AG08395 (cell line): ENCODE data around the gene SPSB1.

ENCODE experiments used
- DNase-seq: peaks from one replicate; pipeline ENCODE4 v3.0.0; 2012; ENCODE audit warnings: mixed read lengths, low spot score

Gene SPSB1

DNA sequence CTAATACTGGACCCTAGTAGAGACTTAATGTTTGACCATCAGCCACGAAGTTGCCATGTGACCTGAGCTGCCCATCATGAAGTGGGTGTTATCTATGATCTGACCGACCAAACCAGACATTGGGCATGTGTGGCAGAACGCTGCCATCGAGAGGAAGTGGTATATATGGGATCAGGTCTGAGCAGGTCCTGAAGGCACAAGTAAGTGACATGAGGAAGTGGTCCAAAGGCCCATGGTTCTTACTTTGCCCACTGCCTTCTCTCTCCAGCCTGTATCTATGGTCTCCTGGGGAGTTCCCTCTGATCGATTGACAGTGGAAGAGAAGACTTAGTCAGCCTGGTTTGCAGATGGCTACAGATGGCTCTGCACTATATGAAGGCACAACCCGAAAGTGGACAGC, 7.9 kb downstream of the SPSB1 start:
- DNase-seq: no peak

DNA sequence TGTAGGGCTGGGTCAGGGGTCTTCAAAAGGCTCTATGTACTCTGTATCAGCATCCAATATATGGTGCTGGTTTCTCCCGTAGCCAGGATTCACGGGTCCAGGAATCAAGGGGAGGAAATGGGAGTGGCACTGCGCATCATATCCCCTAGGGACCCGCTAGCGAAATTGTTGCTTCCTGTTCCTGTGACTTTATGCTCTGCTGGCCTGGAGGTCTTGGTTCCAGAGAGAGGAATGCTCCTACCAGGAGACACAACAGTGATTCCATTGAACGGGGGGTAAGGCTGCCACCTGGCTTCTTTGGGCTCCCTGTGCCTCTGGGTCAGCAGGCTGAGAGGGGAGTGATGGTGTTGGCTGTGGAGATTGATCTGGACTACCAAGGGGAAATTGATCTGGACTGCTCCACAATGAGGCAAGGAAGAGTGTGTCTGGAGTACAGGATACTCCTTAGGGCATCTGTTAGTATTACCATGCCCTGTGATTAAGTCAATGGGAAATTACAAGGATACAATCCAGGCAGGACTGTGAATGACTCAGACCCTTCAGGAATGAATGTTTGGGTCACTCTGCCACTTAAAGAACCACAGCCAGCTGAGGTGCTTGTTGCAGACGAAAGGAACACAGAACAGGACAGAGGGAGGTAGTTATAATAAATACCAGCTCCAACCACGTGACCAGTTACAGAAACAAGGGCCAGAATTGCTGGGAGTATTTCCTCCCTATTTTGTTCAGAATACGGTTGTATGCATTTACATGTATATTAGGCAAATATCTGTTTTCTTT, 10.2 kb downstream of the SPSB1 start:
- DNase-seq: peak; percentile 90

DNA sequence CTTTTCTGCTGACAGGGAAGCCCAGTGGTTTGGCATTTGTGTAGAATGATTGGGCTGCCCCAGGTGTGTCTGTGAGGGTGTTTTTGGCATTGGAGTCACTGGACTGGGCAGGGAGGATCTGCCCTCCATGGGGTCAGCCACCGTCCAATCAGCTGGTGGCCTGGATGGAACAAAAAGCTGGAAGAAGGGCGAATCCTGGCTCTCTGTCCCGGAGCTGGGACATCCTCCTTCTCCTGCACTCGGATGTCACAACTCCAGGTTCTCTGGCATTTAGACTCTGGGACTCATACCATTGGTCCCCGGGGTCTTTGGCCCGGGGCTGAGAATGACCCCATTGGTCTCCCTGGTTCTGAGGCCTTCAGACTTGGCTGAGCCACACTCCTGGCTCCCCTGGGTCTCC, 11.2 kb downstream of the SPSB1 start:
- no peak for DNase-seq

DNA sequence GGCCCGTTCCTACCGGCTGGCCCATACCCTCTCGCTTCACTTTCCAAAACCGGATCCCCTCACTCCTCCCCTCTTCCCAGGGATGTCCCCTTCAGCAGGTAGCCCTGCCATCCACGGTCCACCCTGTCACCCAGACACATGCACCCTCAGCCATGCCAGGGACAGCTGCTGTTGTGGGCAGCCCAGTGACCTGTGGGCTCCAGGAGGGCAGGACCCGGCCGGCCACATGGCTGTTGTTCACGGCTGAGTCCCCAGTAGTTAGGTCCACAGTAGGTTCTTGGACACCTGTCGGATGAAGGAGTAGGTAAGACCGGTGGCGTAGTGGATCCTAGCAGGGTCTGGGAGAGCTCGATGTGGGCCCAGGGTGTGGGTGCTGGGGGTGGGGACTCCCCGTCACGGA, 12.5 kb downstream of the SPSB1 start:
- DNase-seq: no peak

DNA sequence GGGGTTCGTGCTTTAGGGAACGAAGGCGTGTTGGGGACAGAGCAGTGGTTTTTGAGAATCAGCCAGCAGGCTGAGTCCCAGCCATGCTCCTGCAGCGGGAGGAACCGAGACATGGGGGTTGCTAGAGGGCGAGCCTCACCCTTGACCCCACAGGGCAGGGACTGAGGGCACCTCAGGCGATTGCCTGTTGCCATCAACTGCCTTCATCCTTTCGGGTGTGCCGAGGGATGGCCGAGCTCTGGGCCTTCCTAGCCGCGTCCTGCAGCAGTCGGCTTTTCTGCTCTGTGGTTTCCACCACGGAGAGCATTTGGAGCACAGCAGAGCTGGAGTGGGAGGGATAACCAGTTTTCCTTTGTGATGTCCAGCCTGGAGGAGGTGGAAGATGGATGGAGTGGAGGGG, 13.3 kb downstream of the SPSB1 start:
- no peak for DNase-seq

DNA sequence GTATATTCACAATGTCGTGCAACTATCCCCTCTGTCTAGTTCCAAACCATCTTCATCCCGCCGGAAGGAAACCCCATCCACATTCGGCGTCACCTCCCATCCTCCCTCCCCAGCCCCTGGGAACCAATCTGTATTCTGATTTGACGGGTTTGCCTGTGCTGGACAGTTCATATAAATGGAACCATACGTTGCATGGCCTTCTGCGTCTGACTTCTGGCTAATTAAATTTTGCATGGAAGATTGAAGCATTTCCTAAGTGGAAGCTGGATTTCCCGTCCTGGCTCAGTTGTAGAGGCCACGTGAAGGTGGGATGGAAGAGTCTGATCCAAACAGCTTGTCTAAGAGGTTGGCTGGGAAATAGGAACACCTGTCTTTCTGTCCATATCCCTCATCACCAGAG, 14.6 kb downstream of the SPSB1 start:
- DNase-seq: no peak

DNA sequence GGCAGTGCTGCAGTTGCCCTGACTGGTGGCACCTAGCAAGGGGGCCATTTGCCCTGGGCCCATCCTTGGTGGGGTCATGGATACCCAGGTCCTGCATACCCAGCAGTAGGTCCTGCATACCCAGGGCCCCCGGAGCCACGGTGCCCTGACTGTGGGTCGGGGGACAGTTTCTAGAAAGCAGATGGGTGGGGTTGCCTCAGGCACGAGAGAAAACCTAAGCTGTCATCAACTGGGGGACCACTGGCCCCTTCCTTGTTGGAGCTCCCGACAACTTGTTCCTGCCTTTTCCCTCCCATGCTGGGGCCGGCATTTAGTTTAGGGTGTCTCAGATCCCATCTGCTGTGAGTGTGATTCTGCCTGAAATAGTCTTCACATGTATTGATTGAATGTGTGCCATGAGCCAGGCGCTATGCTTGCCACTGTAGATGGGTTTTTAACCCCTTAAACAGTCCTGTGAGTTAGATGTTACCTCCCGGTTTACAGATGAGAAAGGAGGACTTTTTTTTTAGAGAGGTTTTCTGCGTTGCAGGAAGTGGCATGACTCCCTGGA, 15.6 kb downstream of the SPSB1 start:
- no peak for DNase-seq

DNA sequence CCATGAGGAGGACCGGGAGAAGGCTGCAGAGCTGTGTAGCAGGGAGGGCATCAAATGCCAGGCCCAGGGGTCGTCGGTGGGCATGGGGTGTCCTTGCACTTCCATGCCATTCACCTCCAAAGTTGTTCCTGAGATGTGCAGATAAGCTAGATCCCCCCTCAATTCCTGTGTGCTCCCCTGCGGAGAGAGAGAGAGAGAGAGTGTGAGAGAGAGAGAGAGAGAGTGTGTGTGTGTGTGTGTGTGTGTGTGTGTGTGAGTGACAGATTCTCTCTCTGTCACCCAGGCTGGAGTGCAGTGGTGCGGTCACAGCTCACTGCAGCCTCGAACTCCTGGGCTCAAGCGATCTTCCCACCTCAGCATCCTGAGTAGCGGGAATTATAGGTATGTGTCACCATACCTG, 16.4 kb downstream of the SPSB1 start:
- no peak for DNase-seq

DNA sequence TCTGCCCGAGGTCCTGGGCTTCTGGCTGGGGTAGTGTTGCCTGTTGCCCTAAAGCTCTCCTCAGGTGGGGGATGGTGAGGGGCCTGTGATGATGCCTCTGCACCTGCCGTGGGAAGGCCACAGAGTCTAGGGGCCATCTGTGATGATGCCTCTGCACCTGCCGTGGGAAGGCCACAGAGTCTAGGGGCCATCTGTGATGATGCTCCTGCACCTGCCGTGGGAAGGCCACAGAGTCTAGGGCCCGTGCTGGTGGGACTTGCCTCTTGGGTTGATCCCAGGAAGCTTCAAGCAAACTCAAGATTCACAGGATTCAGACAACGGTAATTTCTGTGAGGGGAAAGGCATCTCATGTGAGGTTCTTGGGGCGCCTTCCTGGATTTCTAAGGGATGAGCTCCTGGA, 17.3 kb downstream of the SPSB1 start:
- DNase-seq: no peak

DNA sequence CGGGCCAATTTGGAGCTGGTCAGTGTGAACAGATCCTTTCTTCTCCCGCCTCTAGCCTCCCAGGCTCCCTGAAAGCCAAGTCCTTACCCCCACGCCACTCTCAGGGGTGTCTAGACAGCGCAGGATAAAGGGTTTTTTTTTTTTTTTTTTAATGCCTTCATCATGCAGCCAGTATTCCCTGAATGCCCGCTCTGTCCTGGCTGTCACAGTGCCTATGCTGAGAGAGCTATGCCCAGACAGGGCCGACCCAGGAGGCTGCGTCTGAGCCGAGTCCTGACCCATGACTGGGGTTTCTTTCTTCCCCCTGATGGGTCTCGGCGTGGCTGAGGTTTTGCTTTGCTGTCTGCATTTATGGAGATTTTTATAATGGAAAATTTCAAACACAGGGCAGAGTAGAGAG, 18.3 kb downstream of the SPSB1 start:
- DNase-seq: no peak

DNA sequence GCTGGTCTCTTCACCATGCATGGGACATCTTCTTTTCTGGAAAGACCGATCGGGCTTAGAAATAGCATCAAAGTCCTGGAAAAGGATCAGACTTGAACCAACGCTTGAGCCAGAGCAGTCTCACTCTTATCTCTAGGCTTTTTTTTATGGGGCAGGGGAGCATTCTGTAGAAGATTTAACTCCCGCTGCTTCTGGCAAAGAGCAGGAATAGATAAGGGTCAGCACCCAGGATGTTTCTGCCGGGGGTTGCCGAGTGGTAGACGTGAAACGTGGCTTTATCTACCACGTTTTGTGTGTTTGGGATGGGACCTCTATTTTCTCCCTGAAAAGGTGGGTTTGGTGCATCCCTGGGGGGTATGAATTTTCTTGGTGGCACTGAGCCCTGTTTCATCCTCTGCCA, 18.8 kb downstream of the SPSB1 start:
- no peak for DNase-seq

DNA sequence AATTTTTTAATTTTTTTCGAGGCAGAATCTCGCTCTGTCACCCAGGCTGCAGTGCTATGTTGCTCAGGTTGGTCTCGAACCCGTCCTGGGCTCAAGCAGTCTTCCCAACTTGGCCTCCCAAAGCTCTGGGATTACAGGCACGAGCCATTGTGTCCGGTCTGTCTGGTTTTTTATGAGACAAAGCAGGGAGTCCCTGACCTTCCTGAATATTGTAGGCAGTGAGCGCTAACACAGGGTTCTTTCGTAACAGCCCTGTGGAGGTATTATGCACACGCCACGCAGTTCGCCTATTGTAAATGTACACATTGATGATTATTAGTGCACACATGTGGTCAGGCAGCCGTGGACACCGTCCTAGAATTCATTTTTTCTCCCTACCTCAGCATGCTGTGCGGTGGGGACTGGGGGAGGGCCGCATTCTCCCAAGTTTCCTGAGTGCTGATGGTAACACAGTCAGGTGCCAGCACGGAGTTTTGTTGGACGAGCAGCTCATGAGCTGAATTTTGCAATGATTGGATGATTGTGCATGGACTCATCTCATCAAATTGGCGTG, 19.6 kb downstream of the SPSB1 start:
- DNase-seq: no peak

DNA sequence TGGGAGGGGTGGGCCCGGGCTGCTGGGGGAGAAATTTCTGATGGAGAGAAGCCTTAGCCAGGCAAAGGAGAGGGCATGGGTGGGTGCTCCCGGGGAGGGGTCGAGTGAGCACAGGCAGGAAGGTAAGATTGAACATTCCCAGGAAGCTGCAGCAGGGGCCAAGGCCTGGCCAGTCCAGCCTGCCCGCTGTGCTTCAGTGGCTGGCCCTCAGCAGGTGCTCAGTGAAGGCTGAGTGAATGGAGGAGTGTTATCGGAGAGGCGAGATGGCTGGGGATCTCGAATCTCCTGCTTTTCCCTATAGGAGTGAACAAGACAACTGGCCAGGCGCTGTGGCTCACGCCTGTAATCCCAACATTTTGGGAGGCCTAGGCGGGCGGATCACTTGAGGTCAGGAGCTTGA, 20.9 kb downstream of the SPSB1 start:
- no peak for DNase-seq

DNA sequence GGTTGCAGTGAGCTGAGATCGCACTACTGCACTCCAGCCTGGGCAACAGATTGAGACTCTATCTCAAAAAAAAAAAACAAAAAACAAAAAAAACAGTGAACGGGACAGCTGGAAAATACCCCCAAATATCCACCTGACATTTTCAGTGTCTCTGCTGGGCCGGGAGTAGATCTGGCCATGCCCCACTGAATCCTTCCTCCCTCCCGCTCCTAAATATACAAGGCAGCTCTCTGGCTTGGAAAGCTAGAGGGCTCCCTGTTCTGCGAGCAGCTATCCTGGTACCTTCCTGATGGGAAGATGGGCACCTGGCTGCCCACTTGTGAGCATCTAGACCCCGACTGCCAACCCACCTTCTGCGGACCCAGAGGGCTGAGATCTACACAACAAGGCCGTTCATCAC, 21.4 kb downstream of the SPSB1 start:
- DNase-seq: no peak

DNA sequence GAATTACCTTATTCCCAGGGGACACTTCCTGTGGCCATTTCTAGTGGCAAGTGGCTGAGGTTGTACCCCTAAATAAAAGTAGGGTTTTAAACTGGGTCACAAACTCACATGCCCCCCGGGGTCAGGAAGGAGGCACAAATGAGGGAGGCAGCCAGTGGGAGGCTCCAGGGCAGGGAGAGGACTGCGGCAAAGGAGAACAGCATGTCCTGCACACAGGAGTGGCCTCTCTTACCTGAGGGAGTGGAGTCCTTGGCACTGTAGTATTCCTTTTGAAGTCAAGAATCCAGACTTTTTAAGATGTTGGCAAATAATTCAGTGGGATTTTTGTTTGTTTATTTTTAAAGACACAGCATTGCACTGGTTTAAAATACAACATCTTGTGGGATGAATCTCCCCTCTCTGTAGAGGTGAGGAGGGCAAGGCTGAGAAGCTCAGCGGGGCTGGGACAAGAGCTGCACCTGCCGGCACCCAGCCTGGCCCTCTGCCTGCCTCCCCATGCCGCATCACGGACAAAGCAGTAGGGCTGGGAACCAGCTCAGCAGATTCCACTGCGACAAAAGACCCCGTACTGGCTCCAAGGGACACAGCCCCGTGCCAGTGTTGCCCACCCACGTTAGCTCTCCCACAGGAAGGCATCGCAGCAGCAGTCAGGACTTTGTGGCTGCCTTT, 22.2 kb downstream of the SPSB1 start:
- no peak for DNase-seq

DNA sequence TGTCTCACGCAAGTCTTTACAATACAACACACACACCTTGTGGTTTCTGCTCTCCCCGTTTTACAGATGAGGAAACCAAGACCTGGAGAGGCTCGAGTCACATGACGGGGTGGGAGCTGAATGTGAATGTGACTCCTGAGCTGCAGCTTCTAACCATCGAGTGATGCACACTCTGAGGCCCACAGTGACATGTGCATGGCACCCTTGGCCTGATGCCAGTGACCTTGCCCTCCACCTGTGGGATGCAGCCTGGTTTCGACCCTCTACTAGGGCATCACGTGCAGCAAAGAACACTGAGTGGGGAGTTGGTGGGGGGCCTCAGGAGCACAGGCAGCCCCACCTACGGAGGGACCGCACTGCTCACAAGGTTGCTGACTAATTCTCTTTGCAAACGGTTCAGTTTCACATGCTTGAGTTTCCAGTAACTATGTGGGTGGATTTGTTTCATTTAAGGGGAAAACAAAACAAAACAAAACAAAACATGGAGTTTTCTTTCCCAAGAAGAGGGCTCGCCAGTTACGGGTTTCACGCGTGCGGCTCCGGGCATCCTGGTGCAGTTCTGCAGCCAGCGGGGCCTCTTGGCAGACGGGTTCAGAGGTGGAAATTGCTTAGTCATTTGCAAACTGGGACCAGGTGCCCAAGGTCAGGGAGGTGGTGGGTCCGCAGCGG, 22.9 kb downstream of the SPSB1 start:
- DNase-seq: peak; percentile 55

DNA sequence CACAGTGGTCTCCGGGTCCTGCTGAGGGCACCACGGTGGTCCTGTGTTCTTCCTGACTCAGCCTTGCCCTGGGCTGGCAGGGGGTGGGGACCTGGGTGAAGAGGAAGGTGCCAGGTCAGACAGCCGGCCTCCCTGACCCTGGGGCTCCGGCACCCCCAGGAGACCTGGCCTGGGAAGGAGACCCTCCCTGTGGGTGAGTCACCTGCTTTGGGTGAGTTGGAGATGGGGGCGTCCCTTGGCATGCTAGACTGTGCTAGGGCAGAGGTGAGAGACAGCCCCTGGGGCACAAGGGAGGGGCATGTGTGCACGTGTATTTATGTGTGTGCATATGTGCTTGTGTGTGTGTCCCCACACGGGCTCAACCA, 23.4 kb downstream of the SPSB1 start:
- no peak for DNase-seq

DNA sequence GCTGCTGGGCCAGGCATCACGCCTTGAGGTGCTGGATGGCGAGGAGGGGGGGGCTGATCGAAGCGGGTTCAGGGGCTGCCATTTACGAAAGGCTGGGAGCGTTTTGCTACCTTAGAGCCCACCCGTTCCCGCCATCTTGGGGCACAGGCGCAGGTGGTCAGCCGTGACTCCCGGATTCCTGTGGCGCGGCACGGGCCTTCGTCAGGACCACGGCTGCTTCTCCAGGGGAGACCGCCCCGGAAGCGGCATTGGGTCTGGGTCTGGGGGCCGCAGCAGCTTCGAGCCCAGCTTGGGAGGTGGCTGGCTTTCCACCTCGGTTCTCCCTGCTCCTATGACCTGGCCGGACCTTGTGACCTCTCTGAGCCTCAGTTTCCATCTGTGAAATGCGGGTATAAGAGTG, 23.8 kb downstream of the SPSB1 start:
- DNase-seq: no peak

DNA sequence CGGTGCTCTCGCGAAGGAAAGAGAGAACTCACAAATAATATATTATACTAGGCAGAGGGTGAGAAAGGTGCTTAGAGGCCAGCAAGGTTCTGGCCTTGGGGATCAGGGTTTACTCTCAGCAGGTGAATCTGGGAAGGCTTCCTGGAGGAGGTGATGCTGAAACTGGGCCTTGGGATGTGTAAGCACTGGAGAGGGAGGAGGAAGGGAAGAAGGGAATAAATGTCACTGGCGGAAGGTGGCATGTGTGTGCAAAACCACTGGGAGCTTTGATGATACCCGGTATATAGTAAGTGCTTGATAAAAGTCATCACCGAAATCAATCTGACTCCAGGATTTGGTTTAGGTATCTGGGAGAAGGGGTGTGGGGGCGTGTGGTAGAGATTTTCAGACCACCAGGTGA, 24.4 kb downstream of the SPSB1 start:
- no peak for DNase-seq

DNA sequence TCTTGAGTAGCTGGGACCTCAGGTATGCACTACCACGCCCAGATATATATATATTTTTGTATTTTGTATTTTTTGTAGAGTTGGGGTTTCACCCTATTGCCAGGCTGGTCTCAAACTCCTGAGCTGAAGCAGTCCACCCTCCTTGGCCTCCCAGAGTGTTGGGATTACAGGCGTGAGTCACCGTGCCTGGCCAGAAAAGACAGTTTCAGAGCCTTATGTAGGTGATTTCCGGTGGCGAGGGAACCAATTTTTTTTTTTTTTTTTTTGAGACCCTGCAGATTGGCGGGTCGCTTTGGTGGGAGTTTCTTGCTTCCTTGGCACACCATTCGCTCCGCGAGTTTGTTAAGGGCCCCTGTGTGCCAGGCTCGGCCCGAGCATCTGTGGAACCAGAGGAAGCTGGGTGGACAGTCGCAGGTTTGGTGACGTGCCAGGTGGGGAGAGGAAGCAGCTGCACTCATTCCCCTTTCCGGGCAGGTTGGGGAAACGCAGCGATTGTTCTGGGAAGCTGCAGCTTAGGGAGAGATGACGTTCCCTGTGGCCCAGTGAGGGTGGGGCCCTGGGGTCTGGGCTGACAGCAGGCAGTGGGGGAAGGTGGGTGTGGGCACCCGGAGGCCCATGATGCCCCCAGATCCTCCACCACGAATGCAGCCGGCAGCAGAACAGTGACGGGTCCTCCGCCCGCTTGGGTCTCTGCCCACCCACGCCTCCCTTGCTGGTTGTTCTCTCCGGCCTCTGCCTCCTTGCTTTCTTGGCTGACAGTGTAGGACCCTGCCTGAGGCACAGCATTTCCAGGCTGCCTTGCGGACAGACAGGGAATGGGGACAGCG, 25.1 kb downstream of the SPSB1 start:
- no peak for DNase-seq

DNA sequence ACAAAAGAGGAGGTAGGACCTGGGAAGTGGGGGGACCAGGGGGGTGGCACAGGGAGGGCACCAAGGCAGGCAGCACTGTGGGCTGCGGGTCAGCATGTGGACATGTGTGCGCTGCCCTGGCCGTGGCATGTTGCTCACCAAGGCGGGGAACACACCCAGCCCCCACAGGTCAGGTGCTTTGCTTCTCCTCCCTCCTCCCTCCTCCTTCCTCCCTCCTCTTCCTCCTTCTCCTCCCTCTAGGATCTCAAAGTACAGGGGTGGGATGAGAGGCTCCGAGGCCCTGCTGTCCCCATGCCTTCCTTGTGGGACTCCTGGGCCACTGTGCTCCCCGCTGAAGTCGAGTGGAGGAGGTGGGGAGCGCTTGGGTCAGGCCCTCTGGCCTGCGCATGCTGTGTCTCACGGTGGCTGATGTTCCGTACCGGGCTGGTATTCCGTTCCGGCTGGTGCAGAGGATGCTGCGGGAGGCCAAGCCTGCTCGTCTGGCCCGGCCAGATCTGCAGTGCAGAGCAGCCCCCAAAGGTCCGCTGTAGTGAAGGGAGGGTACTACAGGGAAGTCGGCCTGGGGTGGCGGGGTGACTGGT, 26.6 kb downstream of the SPSB1 start:
- no peak for DNase-seq
